Gastrocnemius medialis (tissue), 4 donors: ENCODE measurements around the gene AK8.

Source experiments
- POLR2A ChIP-seq, 2 donors: fragments of 450-650 bp; IDR thresholded peaks; one replicate each; pipeline ENCODE4 v1.6.1; 2017; ENCODE audit warnings: antibody characterized with exemption in 2 of 2, mild to moderate bottlenecking in 2 of 2, moderate library complexity in 2 of 2
- TF ChIP-seq, protein P1 (sequence below), 5 experiments: fragments of 450-650 bp in 3 of 5; fragments of 200-600 bp in 2 of 5; sonication (generic) in 2 of 5; IDR thresholded peaks in 4 of 5; conservative IDR thresholded peaks in 1 of 5; 1 replicate in 4 of 5; 2 replicates in 1 of 5; pipeline ENCODE4 v1.5.1; 2016 to 2019; ENCODE audit warnings: antibody characterized with exemption in 5 of 5, mild to moderate bottlenecking in 3 of 5, moderate library complexity in 3 of 5

DNA sequence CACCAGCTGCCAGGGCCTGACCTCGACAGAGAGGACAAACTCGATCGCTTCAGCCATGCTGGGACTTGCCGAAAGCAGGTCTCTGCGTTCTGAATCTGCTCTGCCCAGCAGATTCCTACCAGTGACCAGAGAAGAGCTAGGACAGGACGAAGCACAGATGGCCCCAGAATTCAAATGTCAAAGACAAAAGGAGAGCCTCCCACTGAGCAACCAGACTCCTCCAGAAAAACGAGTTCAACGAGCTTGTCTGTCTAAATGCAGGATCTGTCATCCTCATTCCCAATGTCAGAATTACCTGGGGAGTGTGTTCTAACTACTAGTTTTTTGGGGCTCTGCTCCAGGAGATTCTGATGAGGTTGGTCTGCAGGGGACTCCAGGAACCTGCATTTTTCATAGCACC lies 13.4 kb downstream of the AK8 start:
- TF ChIP-seq, protein P1, sequence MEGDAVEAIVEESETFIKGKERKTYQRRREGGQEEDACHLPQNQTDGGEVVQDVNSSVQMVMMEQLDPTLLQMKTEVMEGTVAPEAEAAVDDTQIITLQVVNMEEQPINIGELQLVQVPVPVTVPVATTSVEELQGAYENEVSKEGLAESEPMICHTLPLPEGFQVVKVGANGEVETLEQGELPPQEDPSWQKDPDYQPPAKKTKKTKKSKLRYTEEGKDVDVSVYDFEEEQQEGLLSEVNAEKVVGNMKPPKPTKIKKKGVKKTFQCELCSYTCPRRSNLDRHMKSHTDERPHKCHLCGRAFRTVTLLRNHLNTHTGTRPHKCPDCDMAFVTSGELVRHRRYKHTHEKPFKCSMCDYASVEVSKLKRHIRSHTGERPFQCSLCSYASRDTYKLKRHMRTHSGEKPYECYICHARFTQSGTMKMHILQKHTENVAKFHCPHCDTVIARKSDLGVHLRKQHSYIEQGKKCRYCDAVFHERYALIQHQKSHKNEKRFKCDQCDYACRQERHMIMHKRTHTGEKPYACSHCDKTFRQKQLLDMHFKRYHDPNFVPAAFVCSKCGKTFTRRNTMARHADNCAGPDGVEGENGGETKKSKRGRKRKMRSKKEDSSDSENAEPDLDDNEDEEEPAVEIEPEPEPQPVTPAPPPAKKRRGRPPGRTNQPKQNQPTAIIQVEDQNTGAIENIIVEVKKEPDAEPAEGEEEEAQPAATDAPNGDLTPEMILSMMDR (IDR thresholded peaks at IDR 0.05 in 4 of 5, conservative IDR thresholded peaks at IDR 0.05 in 1 of 5): no peak
- TF ChIP-seq POLR2A (IDR thresholded peaks at IDR 0.05): no peak
